Endothelial cell of umbilical vein (primary cell): ENCODE measurements around the gene USP6NL. TPM values are rescaled to one million over a fixed set of nuclear protein-coding genes. Genes with fewer than 3 reads are reported as not detected.

Experiments used
- BruUV-seq: library from RNA; stranded (reverse); fragments of 400-500 nt; replicated peaks from 2 replicates; lab custom pipeline; 2021; lab: Mats Ljungman, UMichigan
- CTCF ChIA-PET: fragments of 300-600, 350-600 bp; sonication (Branson Sonifier 250); formaldehyde crosslinking; loops from one replicate; lab custom pipeline; 2021; ENCODE audit warnings: antibody characterized with exemption, inconsistent platforms; lab: Charles Lee
- POLR2A ChIA-PET: fragments of 300-600, 350-600 bp; sonication (Branson Sonifier 250); formaldehyde crosslinking; loops from one replicate; lab custom pipeline; 2021; ENCODE audit warnings: antibody characterized with exemption, inconsistent platforms; lab: Charles Lee
- DNase-seq: peaks from one replicate; pipeline ENCODE4 v3.0.0-alpha.2; 2011; ENCODE audit warnings: low read depth, low spot score
- FAIRE-seq: peaks from 2 replicates; lab custom pipeline; 2011; peaks lifted over from hg19 to GRCh38; lab: Jason Lieb, UNC
- H2AFZ ChIP-seq: 2 replicates; pipeline ENCODE4 v1.6.0; 2012; ENCODE audit warnings: low read depth, low read length, control low read depth, inconsistent platforms
- H3K27ac ChIP-seq: 2 replicates; pipeline ENCODE4 v1.5.1; 2011; ENCODE audit warnings: low read depth, mild to moderate bottlenecking, control low read depth, low read length, moderate library complexity; ENCODE audit not compliant: insufficient read depth
- H3K27me3 ChIP-seq, 2 experiments: 2 replicates each; pipeline versions ENCODE4 v1.6.0 to v1.6.1; 2011; ENCODE audit warnings: low read length in 2 of 2, mixed read lengths in 1 of 2; ENCODE audit not compliant: control insufficient read depth in 2 of 2, insufficient read depth in 2 of 2
- H3K36me3 ChIP-seq, 2 experiments: 2 replicates in 1 of 2; 3 replicates in 1 of 2; pipeline ENCODE4 v1.5.1; 2011; ENCODE audit warnings: low read length in 2 of 2, mild to moderate bottlenecking in 1 of 2, moderate library complexity in 1 of 2; ENCODE audit not compliant: control insufficient read depth in 2 of 2, insufficient read depth in 2 of 2; ENCODE audit errors: extremely low read depth in 1 of 2
- H3K4me1 ChIP-seq: 3 replicates; pipeline ENCODE4 v1.5.1; 2011; ENCODE audit warnings: mild to moderate bottlenecking, low read length; ENCODE audit not compliant: control insufficient read depth, insufficient read depth; ENCODE audit errors: extremely low read depth
- H3K4me2 ChIP-seq: 2 replicates; pipeline ENCODE4 v1.6.1; 2011; ENCODE audit warnings: low read length, control low read depth, mixed read lengths; ENCODE audit not compliant: insufficient read depth
- H3K4me3 ChIP-seq, 3 experiments: fragments of 200-600 bp in 1 of 3; sonication (generic), shearing (Covaris generic) in 1 of 3; replicated peaks in 1 of 3; 2 replicates each; pipeline ENCODE4 v1.5.1; 2011 to 2016; ENCODE audit warnings: control low read depth in 3 of 3, low read length in 3 of 3, mild to moderate bottlenecking in 2 of 3, inconsistent platforms in 1 of 3, low read depth in 1 of 3, moderate library complexity in 1 of 3; ENCODE audit not compliant: insufficient read depth in 1 of 3
- H3K79me2 ChIP-seq: 2 replicates; pipeline ENCODE4 v1.6.0; 2012; ENCODE audit warnings: low read length, inconsistent platforms; ENCODE audit not compliant: control insufficient read depth, insufficient read depth
- H3K9ac ChIP-seq: replicated peaks from 2 replicates; pipeline ENCODE3; 2011; ENCODE audit warnings: low read length, control low read depth; ENCODE audit not compliant: insufficient read depth; ENCODE audit errors: extremely low read depth
- H3K9me1 ChIP-seq: replicated peaks from 3 replicates; pipeline ENCODE4 v1.6.0; 2011; ENCODE audit warnings: mild to moderate bottlenecking, low read length; ENCODE audit not compliant: control insufficient read depth, insufficient read depth; ENCODE audit errors: extremely low read depth
- H3K9me3 ChIP-seq: replicated peaks from 2 replicates; pipeline ENCODE4 v1.5.1; 2012; ENCODE audit warnings: low read length, inconsistent platforms; ENCODE audit not compliant: control insufficient read depth, insufficient read depth
- H4K20me1 ChIP-seq: replicated peaks from 2 replicates; pipeline ENCODE3; 2011; ENCODE audit warnings: mild to moderate bottlenecking, low read length; ENCODE audit not compliant: control insufficient read depth, insufficient read depth; ENCODE audit errors: extremely low read depth
- CTCF ChIP-seq, 2 donors: IDR thresholded peaks; 1 replicate in 1 of 2; 2 replicates in 1 of 2; pipeline ENCODE4 v1.5.1; 2011; ENCODE audit warnings: low read length in 2 of 2, mild to moderate bottlenecking in 2 of 2, moderate library complexity in 2 of 2, control low read depth in 1 of 2, inconsistent platforms in 1 of 2, low read depth in 1 of 2; ENCODE audit not compliant: insufficient read depth in 1 of 2; ENCODE audit errors: extremely low read depth in 1 of 2
- EZH2 ChIP-seq: IDR thresholded peaks from 2 replicates; pipeline ENCODE4 v1.6.1; 2012; ENCODE audit warnings: borderline replicate concordance, low read depth, mild to moderate bottlenecking, moderate library complexity, low read length, inconsistent platforms; ENCODE audit not compliant: severe bottlenecking
- FOS ChIP-seq: IDR thresholded peaks from 2 replicates; pipeline ENCODE4 v1.6.1; 2011; ENCODE audit warnings: mild to moderate bottlenecking, low read length, moderate library complexity, borderline replicate concordance; ENCODE audit not compliant: insufficient read depth
- GATA2 ChIP-seq: IDR thresholded peaks from 2 replicates; pipeline ENCODE4 v1.7.0; 2011; ENCODE audit warnings: low read depth, mild to moderate bottlenecking, moderate library complexity, mixed read lengths, low read length; ENCODE audit not compliant: insufficient read length, insufficient read depth
- JUN ChIP-seq: IDR thresholded peaks from 2 replicates; pipeline ENCODE4 v1.6.1; 2011; ENCODE audit warnings: borderline replicate concordance, low read depth; ENCODE audit not compliant: insufficient read length, insufficient read depth
- MAX ChIP-seq: IDR thresholded peaks from 2 replicates; pipeline ENCODE4 v1.6.1; 2011; ENCODE audit not compliant: insufficient read depth, insufficient read length
- MYC ChIP-seq: IDR thresholded peaks from one replicate; pipeline ENCODE4 v1.6.1; 2011; ENCODE audit warnings: mild to moderate bottlenecking, low read depth, low read length
- POLR2A ChIP-seq: IDR thresholded peaks from 2 replicates; pipeline ENCODE4 v1.6.1; 2012; ENCODE audit warnings: low read depth, mild to moderate bottlenecking, control low read depth, low read length
- POLR2AphosphoS5 ChIP-seq: IDR thresholded peaks from 2 replicates; pipeline ENCODE4 v1.6.1; 2012; ENCODE audit warnings: low read depth, mild to moderate bottlenecking, control low read depth, low read length, moderate library complexity; ENCODE audit not compliant: insufficient read depth
- dilution Hi-C: fragments of 300-500 bp; cut with MboI; formaldehyde crosslinking; loops from one replicate; pipeline ENCODE4 v1.15.0; 2019; ENCODE audit warnings: low sequenced_read_pairs; ENCODE audit not compliant: extremely low pct_ligation_motif_present
- intact Hi-C: fragments of 100-400 bp; cut with micrococcal nuclease; formaldehyde crosslinking; loops from one replicate; pipeline ENCODE4 v1.10.0; 2022
- polyA plus RNA-seq, 4 experiments: library from polyadenylated mRNA; depleted of rRNA in 3 of 4; stranded (reverse) in 3 of 4; unstranded in 1 of 4; fragments of >200 nt; gene quantifications; 2 replicates each; pipeline versions ENCODE4 v1.2.1 to v1.2.3, GENCODE V29; 2011 to 2012; ENCODE audit warnings: missing spikeins in 1 of 4
- total RNA-seq: library from RNA; stranded (reverse); gene quantifications from 2 replicates; pipeline ENCODE4 v1.2.3, GENCODE V29; 2021

USP6NL gene
- total and polyA plus RNA-seq, 2 donors (not counting 3 experiments of a cell fraction or from before 2014, with no cell fraction given): 13.5 to 29.2 TPM

GRCh38 chr10:11513727-11514126 is 97.7 kb downstream of the USP6NL start:
- Histone ChIP-seq H3K4me3 (no peak overlapping the region), H3K4me2 (no peak overlapping the region), H3K36me3 (peaks cover 0 to 2% of the 10 kb centered on the region in 2 experiments), H3K27ac (no peak overlapping the region), H3K79me2 (no peaks in the 10 kb centered on the region), H3K4me1 (peaks cover 10% of the 10 kb centered on the region), H3K9ac (no peak overlapping the region), H3K9me3 (no peaks in the 10 kb centered on the region), H3K27me3 (no peaks in the 10 kb centered on the region), H2AFZ (no peak overlapping the region), H4K20me1 (no peaks in the 10 kb centered on the region), H3K9me1 (no peaks in the 10 kb centered on the region)
- POLR2A ChIA-PET: no interaction called here
- intact Hi-C loops (loop anchor here (2.0 kb wide), 1 partner anchor 97 kb away; the partner anchor contains the start of gene USP6NL), dilution Hi-C loops (loop anchor here (25.0 kb wide), 1 partner anchor 249 kb away; no protein-coding TSS in a partner anchor)
- no peak for FAIRE-seq
- no peak for TF ChIP-seq POLR2AphosphoS5
- TF ChIP-seq CTCF (IDR thresholded peaks at IDR 0.05; ENCODE audit: extremely low read depth in 1 of 2, insufficient read depth in 1 of 2, low read depth in 1 of 2, low read length in 2 of 2): no peak
- no peak for TF ChIP-seq FOS
- TF ChIP-seq POLR2A: no peak
- TF ChIP-seq MYC: no peak
- no peak for TF ChIP-seq EZH2
- TF ChIP-seq JUN: no peak
- TF ChIP-seq MAX: no peak
- TF ChIP-seq GATA2: no peak
- CTCF ChIA-PET: interaction anchor here (3.1 to 3.5 kb wide), 2 partner anchors 213 to 244 kb away, joined by 63 to 133 read pairs; no protein-coding TSS in a partner anchor
- no TSS peak for BruUV-seq
- no peak for DNase-seq
